Keratinocyte (primary cell): ENCODE data around the gene FBXO3. TPM values are rescaled to one million over a fixed set of nuclear protein-coding genes. Genes with fewer than 3 reads are reported as not detected.

ENCODE experiments used
- DNase-seq: peaks from one replicate; pipeline ENCODE4 v3.0.0-alpha.2; 2011; ENCODE audit warnings: low read depth, missing footprints, low spot score
- FAIRE-seq: peaks from 2 replicates; lab custom pipeline; 2011; peaks lifted over from hg19 to GRCh38; lab: Jason Lieb, UNC
- H2AFZ ChIP-seq: 2 replicates; pipeline ENCODE4 v1.6.0; 2012; ENCODE audit warnings: low read length, control low read depth, inconsistent platforms; ENCODE audit not compliant: control insufficient read depth
- H3K27ac ChIP-seq: 2 replicates; pipeline ENCODE4 v1.5.1; 2011; ENCODE audit warnings: low read length; ENCODE audit not compliant: control insufficient read depth, insufficient read depth
- H3K27me3 ChIP-seq: 3 replicates; pipeline ENCODE4 v1.6.0; 2011; ENCODE audit warnings: low read length; ENCODE audit not compliant: control insufficient read depth, insufficient read depth; ENCODE audit errors: extremely low read depth
- H3K36me3 ChIP-seq, 2 experiments: 2 replicates in 1 of 2; 3 replicates in 1 of 2; pipeline ENCODE4 v1.5.1; 2011; ENCODE audit warnings: low read length in 2 of 2, mild to moderate bottlenecking in 1 of 2; ENCODE audit not compliant: control insufficient read depth in 2 of 2, insufficient read depth in 2 of 2; ENCODE audit errors: extremely low read depth in 1 of 2
- H3K4me1 ChIP-seq: 3 replicates; pipeline ENCODE4 v1.5.1; 2011; ENCODE audit warnings: low read length; ENCODE audit not compliant: control insufficient read depth, insufficient read depth; ENCODE audit errors: extremely low read depth
- H3K4me2 ChIP-seq: 3 replicates; pipeline ENCODE4 v1.6.0; 2011; ENCODE audit warnings: low read depth, low read length; ENCODE audit not compliant: control insufficient read depth, insufficient read depth; ENCODE audit errors: extremely low read depth
- H3K4me3 ChIP-seq, 3 experiments: fragments of 200-600 bp in 1 of 3; sonication (generic) in 1 of 3; 2 replicates in 2 of 3; 3 replicates in 1 of 3; pipeline ENCODE4 v1.5.1; 2011 to 2016; ENCODE audit warnings: low read length in 3 of 3, mild to moderate bottlenecking in 3 of 3, control low read depth in 2 of 3, inconsistent platforms in 1 of 3, low read depth in 1 of 3, mixed read lengths in 1 of 3, mixed run types in 1 of 3, moderate library complexity in 1 of 3; ENCODE audit not compliant: control insufficient read depth in 2 of 3, insufficient read depth in 2 of 3; ENCODE audit errors: extremely low read depth in 1 of 3
- H3K79me2 ChIP-seq: 2 replicates; pipeline ENCODE4 v1.6.0; 2012; ENCODE audit warnings: low read length; ENCODE audit not compliant: control insufficient read depth, insufficient read depth
- H3K9ac ChIP-seq: 3 replicates; pipeline ENCODE4 v1.6.0; 2011; ENCODE audit warnings: low read length; ENCODE audit not compliant: control insufficient read depth, insufficient read depth; ENCODE audit errors: extremely low read depth
- H3K9me1 ChIP-seq: 3 replicates; pipeline ENCODE4 v1.6.0; 2011; ENCODE audit warnings: low read length; ENCODE audit not compliant: control insufficient read depth, insufficient read depth; ENCODE audit errors: extremely low read depth
- H3K9me3 ChIP-seq: 2 replicates; pipeline ENCODE4 v1.5.1; 2012; ENCODE audit warnings: low read depth, low read length; ENCODE audit not compliant: control insufficient read depth
- H4K20me1 ChIP-seq: 3 replicates; pipeline ENCODE4 v1.6.0; 2011; ENCODE audit warnings: low read length; ENCODE audit not compliant: control insufficient read depth, insufficient read depth; ENCODE audit errors: extremely low read depth
- CTCF ChIP-seq, 3 experiments: IDR thresholded peaks in 1 of 3; conservative IDR thresholded peaks in 1 of 3; optimal IDR thresholded peaks in 1 of 3; 2 replicates in 2 of 3; 3 replicates in 1 of 3; pipeline versions ENCODE3 to v1.5.1; 2011; ENCODE audit warnings: low read length in 3 of 3, mild to moderate bottlenecking in 3 of 3, moderate library complexity in 2 of 3, control low read depth in 1 of 3, inconsistent platforms in 1 of 3; ENCODE audit not compliant: insufficient read depth in 2 of 3; ENCODE audit errors: extremely low read depth in 1 of 3
- EZH2 ChIP-seq: IDR thresholded peaks from one replicate; pipeline ENCODE4 v1.6.1; 2012; ENCODE audit warnings: inconsistent platforms, mild to moderate bottlenecking, low read length, moderate library complexity
- dilution Hi-C: fragments of 300-500 bp; cut with MboI; formaldehyde crosslinking; loops from one replicate; pipeline ENCODE4 v1.7.0; 2020; ENCODE audit warnings: low sequenced_read_pairs; ENCODE audit not compliant: extremely low pct_ligation_motif_present
- polyA plus RNA-seq, 5 experiments: library from polyadenylated mRNA; depleted of rRNA in 3 of 5; stranded (reverse) in 3 of 5; stranded (forward) in 1 of 5; unstranded in 1 of 5; fragments of >200 nt; gene quantifications; 1 replicate in 1 of 5; 2 replicates in 3 of 5; 3 replicates in 1 of 5; pipeline versions ENCODE4 v1.2.1 to v1.2.3, GENCODE V29; 2011 to 2012; ENCODE audit warnings: missing spikeins in 2 of 5, low read depth in 1 of 5, low replicate concordance in 1 of 5

The FBXO3 gene
- polyA plus RNA-seq, 1 donor (not counting 4 experiments of a cell fraction or from before 2014, with no cell fraction given): 68.6 TPM

GRCh38 chr11:33741806-33742205 lies 32.5 kb downstream of the FBXO3 start:
- dilution Hi-C loops: no loop called here

GRCh38 chr11:33737362-33737821 lies 36.9 kb downstream of the FBXO3 start:
- FAIRE-seq (no peak), DNase-seq (no peak)
- Histone ChIP-seq H3K9ac (peak overlapping the region; percentile 96), H3K27me3 (no peaks in the 10 kb centered on the region), H3K9me3 (no peaks in the 10 kb centered on the region), H3K27ac (peak overlapping the region; percentile 82), H4K20me1 (peaks cover 22% of the 10 kb centered on the region), H3K79me2 (peaks cover 38% of the 10 kb centered on the region), H3K4me3 (peak overlapping the region in 2 of 3 experiments; percentile 71 to 97), H3K9me1 (peaks cover 3% of the 10 kb centered on the region), H3K4me1 (peaks cover 32% of the 10 kb centered on the region), H2AFZ (peak overlapping the region; percentile 70), H3K36me3 (peaks cover 10 to 20% of the 10 kb centered on the region in 2 experiments), H3K4me2 (peak overlapping the region; percentile 93)
- no peak for TF ChIP-seq EZH2
- TF ChIP-seq CTCF (optimal IDR thresholded peaks at IDR 0.05 in 1 of 3, IDR thresholded peaks at IDR 0.05 in 1 of 3, conservative IDR thresholded peaks at IDR 0.05 in 1 of 3; ENCODE audit: extremely low read depth in 1 of 3, insufficient read depth in 2 of 3, low read length in 3 of 3): no peak
- dilution Hi-C loops: no loop called here

More at GRCh38 chr11:33741806-33742205, 32.5 kb downstream of the FBXO3 start:
- H3K4me3 ChIP-seq: no peak overlapping the region
- H3K9ac ChIP-seq: no peak overlapping the region
- no peaks in the 10 kb centered on the region for H3K27me3 ChIP-seq
- TF ChIP-seq EZH2: no peak
- TF ChIP-seq CTCF (optimal IDR thresholded peaks at IDR 0.05 in 1 of 3, IDR thresholded peaks at IDR 0.05 in 1 of 3, conservative IDR thresholded peaks at IDR 0.05 in 1 of 3; ENCODE audit: extremely low read depth in 1 of 3, insufficient read depth in 2 of 3, low read length in 3 of 3): no peak
- H3K79me2 ChIP-seq: no peaks in the 10 kb centered on the region
- peaks cover 11% of the 10 kb centered on the region for H3K4me1 ChIP-seq
- H4K20me1 ChIP-seq: no peaks in the 10 kb centered on the region
- no peaks in the 10 kb centered on the region for H3K9me1 ChIP-seq
- no peak for FAIRE-seq
- H3K4me2 ChIP-seq: no peak overlapping the region
- peaks cover 1 to 10% of the 10 kb centered on the region in 2 experiments for H3K36me3 ChIP-seq
- H3K27ac ChIP-seq: no peak overlapping the region
- no peak for DNase-seq
- H2AFZ ChIP-seq: no peak overlapping the region
- no peaks in the 10 kb centered on the region for H3K9me3 ChIP-seq
